Activated CD4-positive, alpha-beta T cell treated with anti-CD3 and anti-CD28 coated beads, Interleukin-2, amount 50 U/mL, for 48 hours (primary cell): ENCODE data around the gene SYTL5.

Source experiments
- DNase-seq, 2 experiments: peaks; one replicate each; pipeline ENCODE4 v3.0.0-alpha.2; 2020

The SYTL5 gene

DNA sequence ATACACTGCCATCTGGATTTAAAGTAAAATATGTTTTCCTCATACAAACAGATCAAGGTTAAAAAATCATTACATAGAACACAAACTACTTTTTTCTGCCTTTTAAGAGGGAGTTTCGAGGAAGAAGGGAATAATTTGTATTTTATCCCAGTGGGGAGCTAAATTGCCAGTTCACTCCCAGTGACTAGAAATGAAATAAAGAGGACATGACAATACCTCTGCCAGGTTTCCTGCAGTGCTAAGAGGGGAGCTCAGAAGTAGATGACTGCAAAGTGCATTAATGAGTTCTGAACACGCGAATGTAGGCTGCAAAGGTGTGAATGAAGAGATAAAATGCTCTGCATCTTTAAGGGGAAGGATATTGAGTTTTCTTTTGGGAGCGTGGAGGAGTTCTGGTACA, 144.6 kb downstream of the SYTL5 start:
- DNase-seq = no peak

DNA sequence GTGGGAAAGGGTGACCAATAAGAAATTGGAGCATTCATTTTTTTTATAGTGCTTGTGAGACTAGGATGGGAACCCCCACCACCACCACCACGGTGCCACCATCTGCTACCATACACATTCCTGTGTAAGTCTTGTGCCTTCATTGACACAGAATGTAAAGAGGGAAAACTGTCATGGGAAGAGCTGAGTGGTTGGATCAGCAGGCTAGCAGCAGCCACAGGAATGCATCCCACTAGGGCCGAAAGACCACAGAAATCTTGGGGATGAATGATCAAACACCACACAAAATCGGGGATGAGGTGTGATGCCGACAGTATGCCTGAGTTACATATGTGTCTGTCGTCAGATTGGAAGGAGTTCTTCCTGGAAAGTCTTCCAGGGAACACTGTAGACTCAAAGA, 145.1 kb downstream of the SYTL5 start:
- DNase-seq = no peak

DNA sequence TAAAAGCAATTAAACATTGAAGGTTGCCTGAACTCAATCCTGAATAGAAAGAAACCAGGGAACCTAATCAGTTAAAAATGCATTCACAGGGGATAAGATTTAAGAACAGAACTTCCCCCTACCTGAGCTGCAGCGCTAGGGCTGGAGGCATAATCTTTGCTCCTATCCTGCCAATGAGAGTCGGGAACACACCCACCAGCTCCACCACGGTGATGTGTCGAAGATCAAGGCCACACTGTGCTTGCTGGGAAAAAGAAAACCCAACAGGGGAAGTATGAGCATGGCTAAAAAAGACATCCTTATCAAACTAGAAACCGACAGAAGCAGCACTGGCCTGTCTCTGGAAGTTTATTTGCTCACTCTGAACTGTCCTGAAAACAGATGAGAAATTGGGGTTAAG, 148.0 kb downstream of the SYTL5 start:
- DNase-seq = no peak

DNA sequence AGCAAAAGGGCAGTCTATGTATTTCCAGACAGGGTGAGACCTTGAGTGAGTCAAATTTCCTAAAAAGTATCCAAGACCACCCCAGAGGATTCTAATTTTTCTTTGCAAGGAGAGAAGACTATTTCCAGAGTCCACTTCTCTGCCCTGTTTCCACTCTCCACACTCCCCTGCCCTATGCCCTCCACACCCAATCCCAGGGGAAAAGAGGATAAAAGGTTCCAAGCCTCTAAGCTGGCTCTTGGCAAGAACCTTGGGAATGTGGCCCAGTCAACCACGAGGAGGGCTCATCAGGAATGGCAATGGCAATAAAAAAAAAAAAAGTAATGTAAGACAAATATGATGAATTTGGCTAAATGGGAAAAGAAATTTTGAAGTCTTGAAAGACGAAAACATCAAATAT, 148.5 kb downstream of the SYTL5 start:
- DNase-seq = no peak

DNA sequence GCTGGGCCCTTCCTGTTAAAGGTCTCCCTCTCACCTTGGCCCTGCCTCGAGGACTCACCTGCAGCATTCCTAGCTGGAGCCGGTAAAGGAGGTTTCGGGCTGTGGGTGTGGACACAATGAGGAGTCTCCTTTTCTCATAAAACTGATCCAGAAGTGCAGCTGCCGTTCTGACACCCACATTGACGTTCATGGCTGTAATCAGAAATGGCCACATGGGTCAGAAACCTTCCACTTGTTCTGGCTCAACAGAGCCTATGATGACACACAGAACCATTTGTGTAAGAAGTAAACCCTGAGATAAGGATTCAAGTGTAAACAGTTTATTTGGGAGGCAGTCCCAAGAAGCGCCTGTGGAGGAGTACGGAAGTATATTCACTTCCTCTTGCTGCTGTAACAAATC, 150.5 kb downstream of the SYTL5 start:
- no peak for DNase-seq

DNA sequence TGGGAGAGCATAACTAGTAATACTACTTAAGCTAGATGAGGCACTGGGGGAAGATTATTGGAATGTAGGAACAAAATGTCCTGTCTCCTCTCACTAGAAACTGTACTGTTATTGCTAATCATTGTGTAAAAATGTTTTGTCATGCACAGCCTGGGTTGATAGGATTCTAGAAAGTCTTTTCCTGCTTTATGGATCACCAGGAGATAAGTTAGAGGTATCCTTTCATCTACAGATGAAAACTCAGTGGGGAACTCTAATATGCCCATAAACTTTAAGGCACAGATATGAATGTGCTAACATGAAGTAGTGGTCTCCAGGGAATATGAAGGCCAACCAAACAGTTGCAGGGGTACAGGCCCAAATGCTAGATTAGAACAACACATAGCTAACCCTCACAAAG, 156.8 kb downstream of the SYTL5 start:
- DNase-seq = no peak

DNA sequence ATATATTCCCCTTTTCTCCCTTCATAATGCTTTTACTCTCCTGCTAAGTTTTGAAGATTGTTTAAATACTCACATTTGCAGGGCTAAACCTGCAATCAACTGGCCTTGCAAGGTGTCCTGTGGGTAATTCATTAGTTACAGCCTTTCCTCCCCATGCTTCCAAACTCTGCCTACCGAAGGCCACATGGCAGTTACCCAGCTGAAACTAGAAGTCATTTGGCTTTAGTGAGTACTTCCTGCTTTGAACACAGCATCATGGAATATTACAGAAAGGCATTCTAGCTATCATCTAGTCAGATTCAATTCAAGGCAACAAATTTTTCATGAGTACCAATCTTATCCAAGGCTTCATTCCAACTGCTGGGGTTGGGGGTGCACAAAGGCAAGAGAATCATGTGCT, 158.7 kb downstream of the SYTL5 start:
- DNase-seq = no peak

DNA sequence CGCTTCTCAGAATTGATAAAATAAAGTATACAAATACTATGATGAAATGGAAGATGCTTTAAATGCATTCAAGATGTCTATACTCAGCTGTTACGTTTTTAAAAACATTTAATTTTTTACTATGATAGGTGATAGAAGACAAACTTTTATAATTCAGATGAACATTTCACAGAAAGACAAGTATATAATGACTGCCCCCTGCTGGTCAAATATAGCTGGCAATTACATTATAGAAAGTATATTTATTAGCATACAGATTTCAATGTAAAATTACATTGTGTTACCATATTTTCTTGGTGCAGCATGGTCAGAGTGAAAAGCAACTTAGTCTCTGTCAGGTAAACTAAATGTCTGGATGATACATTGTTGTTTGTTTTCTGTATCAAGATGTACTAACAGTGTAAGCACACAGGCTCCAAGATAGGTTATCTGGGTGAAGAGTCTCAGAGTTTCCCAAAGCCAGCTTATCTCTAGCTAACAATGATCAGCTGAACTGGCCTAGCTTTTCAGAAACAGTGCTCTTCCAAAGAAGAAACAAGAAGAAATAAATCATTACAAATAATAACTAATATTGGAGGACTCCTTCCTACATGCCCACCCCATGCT, 160.2 kb downstream of the SYTL5 start:
- peak in 1 of 2 experiments; percentile 3 for DNase-seq

DNA sequence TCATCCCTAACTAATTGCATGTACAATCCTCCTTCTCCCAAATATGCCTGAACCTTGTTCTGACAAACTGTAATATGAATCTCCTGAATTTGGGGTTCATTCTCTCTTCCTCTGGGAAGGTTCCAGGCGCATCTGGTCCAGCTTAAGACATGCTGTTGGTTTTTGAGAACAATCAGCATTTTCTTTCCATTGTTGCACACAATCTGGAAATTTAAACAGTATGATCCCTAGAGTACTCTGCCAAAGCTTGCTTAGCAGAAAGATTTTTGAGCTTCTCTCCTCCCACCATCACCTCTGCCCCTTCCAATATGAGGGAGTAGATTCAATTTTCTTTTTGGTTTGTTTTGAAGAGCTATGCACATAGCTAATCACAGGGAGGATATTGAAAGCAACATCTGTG, 164.2 kb downstream of the SYTL5 start:
- no peak for DNase-seq

DNA sequence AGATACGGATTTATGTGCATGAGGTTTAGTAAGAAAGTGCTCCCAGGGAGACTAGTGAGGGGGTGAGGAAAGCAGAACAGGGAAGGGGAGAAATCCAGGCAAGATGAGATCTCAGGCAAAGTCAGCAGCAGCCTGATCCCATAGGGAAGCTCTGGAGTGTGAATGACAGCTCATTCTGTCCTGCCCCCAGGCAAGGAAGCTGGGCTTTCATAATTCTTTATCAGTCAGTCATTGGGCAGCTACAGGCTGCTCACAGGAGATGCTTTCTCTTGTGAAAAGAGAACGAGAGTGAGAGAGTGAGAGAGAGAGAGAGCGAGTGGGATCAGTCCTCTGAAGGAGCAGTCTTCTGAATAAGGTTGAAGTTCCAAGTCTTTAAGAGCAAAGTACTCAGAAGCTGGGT, 166.2 kb downstream of the SYTL5 start:
- DNase-seq = no peak

DNA sequence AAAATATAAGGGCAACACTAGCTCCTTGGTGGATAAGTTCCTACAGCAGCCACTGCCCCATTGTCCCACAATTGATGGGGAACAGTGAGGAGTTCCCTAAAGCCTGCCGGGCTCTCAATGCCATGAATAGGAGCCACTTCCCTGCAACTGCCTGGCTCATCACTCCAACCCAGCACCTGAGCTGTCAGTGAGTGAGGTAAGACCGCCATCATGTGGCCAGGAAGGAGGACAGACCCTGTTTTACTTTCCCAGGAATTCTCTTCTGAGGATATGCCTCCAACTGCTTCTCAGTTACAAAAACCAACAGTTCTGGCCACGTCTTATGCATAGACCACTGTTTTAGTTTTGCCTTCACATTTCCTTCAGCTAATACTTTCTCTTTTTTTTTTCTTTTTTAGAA, 168.8 kb downstream of the SYTL5 start:
- DNase-seq = no peak

DNA sequence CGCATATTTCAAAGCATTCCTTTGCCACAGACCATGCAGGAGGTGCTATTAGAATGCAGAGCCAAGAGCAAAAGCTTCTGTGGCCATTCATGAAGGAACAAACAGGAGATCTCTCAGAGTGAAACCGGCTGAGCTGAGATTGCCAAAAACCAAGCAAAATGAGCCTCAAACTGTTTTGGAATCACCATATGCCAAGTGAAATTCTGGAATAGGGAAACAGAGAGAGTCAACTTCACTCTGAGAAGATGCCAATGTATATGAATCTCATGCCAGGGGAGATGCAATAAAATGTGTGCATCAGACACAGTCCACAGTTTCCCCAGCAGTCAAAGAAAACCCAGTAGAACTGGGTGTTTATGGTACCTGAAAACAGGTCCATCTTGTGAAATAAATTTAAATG, 172.0 kb downstream of the SYTL5 start:
- DNase-seq = no peak
